ENCODE measurements around the gene CIB2.

DNA sequence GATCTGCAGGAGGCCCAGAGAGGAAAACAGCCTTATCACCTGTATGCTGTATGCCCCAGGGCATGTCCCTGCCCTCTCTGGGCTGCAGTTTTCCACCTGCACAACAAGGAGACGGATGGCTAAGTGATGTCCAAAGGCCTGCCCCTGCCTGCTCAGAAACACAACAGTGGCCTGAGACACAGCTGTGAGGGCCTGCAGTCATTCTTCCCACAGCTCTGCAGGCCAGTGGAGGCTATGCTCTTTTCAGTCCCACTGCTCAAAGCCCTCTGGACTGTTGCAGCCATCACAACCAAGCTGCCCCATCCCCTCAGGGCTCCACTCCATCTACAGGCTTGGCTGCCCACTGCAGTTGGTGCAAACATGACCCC is 48.5 kb downstream of the CIB2 start:
- TF ChIP-seq, protein P1, sequence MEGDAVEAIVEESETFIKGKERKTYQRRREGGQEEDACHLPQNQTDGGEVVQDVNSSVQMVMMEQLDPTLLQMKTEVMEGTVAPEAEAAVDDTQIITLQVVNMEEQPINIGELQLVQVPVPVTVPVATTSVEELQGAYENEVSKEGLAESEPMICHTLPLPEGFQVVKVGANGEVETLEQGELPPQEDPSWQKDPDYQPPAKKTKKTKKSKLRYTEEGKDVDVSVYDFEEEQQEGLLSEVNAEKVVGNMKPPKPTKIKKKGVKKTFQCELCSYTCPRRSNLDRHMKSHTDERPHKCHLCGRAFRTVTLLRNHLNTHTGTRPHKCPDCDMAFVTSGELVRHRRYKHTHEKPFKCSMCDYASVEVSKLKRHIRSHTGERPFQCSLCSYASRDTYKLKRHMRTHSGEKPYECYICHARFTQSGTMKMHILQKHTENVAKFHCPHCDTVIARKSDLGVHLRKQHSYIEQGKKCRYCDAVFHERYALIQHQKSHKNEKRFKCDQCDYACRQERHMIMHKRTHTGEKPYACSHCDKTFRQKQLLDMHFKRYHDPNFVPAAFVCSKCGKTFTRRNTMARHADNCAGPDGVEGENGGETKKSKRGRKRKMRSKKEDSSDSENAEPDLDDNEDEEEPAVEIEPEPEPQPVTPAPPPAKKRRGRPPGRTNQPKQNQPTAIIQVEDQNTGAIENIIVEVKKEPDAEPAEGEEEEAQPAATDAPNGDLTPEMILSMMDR (IDR thresholded peaks at IDR 0.05): no peak
- no peak for TF ChIP-seq EZH2phosphoT487 (IDR thresholded peaks at IDR 0.05; ENCODE audit: borderline replicate concordance, low read depth)
